Middle frontal gyrus (tissue), 1 donor: ENCODE measurements around the gene MAP2K5.
"Not testable (repeated sequence)": the region's sequence is repeated elsewhere in the genome, so short reads cannot be mapped to it uniquely, and the experiment has no call there.

Source experiments
- DNase-seq: peaks from one replicate; pipeline ENCODE4 v3.0.0-alpha.2; 2015; ENCODE audit warnings: low spot score; ENCODE audit errors: extremely low spot score

The MAP2K5 gene

DNA sequence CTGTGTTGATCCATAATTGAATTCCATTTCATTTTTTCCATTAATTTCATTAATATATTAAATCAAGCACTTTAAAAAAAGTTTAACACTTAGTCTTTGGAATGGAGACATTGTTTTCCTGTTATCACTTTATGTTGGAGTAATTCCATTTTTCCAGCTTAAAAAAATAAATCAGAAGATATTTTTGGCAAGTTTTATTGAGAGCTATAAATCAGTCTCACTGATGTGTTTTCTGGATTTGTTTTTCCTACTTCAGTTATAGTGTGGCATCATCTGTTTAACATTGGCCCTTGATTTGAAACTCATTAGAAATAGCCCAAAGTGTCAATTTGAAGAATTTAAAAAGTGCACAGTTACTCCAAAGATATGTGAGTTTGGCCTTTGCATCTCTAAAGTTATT, 53.1 kb downstream of the MAP2K5 start:
- DNase-seq, result no peak

- DNase-seq, result no peak
These were observed 58.6 kb downstream of the MAP2K5 start for GRCh38 chr15:67601073-67601472.

DNA sequence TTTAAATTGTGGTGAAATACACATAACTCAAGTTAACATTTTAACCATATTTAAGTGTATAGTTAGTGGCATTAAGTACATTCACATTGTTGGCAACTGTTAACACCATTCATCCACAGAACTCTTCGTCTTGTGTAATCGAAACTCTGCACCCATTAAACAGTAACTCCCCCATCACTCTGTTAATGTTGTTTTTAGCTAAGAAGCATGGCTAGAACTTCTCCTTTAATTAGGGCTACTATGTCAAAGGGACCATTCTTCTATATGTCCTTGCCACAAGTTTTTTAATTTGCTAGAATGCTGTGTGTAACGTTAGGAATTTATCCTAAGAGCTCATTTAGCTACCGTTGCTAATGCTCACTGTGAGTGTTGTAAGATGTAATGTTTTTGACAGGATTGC, 60.6 kb downstream of the MAP2K5 start:
- no peak for DNase-seq

DNA sequence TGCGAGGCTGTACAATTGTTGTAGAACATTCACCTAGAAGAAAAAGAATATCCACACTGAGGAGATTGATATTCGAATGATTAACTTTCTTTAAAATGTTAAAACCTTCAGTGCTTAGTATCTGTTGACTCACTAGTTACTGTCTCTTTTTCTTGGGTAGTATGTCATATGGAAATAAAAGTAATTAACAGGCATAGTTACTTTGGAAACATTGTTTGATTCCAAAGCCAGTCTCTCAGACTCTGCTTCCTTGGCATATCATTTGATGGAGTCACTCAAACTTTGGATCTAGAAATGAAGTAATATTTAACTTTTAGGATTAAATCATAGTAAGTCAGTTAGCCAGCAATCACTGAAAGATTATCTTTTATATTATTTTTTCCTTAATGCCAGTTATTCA, 63.4 kb downstream of the MAP2K5 start:
- DNase-seq, result no peak

GRCh38 chr15:67606742-67607141, 64.2 kb downstream of the MAP2K5 start:
- DNase-seq, result no peak

- no peak for DNase-seq
These were observed 64.8 kb downstream of the MAP2K5 start for GRCh38 chr15:67607329-67607728.

GRCh38 chr15:67607959-67608637, 65.6 kb downstream of the MAP2K5 start:
- no peak for DNase-seq

- no peak for DNase-seq
These were observed 66.1 kb downstream of the MAP2K5 start for GRCh38 chr15:67608638-67608959.

DNA sequence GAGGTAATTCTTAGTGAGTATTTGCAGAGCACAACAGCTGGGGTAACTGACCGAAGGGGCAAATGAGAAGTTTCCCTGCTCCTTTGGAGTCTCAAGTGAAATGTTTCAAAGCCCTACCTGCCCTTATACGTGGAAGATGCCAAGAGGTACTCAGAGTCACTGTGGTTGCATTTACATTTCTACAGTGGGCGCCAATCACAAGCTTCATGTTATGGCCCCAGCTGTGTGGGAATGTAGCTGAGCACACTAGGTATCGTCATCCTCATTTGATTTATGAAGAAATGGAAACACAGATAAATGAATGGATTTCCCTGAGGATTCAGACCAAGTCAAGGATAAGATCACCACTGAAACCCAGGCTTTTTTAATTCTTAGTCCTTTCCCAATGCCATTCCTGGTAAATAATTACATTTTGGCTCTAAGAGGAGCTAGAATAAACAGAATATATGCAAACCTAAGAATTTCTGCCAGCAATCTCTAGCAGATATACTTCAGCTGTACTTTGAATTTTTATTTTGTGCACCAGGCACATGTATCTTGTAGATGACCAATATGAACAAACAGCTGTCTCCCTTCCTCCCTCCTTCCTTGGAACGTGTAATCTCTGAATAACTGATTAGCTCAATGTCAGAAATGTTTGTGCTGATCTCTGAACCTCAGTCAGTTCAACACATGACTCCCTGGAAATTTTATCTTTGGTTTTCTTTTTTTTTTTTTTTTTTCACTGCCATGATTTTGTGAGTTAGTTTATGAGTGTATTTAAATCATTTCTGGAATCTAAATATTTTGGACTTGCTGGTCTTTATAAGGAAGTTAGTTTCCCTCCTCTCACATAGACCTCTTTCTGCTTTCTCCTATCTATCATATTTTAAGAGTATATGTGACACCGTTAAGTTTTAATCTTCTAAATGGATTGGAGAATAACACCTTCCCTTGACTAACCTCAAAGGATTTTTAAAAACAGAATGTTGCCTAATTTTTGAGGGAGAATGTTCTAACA, 69.2 kb downstream of the MAP2K5 start:
- no peak for DNase-seq

DNA sequence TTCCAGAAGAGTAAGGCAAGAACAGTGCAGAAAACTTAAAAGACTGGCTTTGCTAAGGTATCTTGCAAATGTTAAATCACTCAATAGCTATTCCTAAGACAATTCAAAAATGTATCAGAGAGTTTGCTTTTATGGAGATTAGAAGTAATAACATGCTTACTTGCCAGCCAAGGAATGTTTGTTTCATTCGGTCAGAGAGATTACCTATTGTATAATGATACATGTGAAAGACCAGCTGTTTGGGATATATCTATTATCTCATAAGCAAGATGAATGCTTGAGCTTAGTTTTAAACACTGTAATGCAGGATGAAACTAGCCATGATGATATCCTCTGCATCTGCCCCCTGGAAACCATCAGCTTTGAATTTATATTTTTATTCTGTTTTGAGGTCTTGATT, 70.7 kb downstream of the MAP2K5 start:
- no peak for DNase-seq

DNA sequence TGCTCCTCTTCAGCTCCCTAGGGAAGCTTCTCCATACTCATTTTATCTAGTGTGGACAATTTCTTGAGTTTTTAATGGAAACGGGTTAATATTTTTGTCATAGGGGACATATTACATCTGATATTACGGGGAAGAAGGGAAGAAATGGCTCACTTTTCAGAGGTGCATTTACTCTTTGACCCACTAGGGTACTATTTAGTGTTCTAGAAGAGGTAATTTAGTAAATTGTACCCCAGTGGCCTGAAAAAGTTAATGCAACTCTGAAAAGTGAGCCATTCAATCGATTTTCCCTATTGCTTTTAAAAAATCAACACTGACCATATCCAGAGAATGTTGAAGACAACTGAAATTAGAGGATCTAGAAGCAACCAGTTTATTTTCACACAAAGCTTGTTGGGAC, 71.2 kb downstream of the MAP2K5 start:
- no peak for DNase-seq

DNA sequence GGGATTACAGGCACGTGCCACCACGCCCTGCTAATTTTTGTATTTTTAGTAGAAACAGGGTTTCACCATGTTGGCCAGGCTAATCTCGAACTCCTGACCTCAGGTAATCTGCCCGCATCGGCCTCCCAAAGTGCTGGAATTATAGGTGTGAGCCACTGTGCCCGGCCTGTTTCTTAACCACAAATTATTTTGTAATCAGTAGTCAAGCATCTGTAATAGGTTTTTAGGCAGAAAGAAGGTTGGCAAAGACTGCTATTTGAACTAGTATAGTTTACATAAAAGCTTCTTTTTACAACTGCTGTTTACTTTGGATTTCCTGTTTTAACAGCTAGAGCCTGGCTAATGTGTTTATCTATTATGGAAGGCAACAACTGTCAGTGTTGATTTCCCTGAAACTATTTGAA, 72.6 kb downstream of the MAP2K5 start:
- DNase-seq, result not testable (repeated sequence)

GRCh38 chr15:67618297-67618696, 75.8 kb downstream of the MAP2K5 start:
- no peak for DNase-seq

DNA sequence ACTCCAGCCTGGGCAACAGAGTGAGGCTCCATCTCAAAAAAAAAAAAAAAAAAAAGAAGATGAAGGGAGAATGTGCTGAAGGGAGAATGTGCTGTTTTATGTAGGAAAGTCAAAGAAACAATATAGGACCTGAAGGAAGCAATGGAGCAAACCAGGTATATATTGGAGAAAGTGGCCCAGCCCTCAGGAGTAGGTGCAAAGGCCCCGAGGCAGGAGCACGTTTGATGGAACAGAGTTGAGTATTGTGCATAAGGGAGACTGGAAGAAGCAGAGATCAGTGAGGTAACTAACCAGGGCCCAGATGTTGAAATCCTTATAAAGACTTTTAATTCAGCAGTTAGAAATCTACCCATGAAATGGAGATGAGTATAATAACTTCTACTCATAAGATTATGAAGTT, 79.6 kb downstream of the MAP2K5 start:
- DNase-seq, result no peak

DNA sequence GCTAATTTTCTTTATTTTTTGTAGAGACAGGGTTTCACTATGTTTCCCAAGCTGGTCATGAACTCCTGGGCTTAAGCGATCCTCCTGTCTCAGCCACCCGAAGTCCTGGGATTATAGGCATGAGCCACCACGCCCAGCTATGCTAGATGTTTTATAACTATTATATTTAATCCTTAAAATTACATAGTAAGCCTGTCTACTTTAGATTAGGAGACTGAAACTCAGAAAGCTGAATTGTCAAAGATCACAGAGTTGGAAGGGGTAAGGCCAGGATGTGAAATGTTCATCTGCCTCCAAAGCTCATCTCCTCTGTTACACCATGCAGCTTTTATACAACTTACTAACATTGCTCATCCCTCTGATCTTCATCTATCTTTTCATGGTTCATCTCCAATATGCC, 89.8 kb downstream of the MAP2K5 start:
- DNase-seq, result no peak

DNA sequence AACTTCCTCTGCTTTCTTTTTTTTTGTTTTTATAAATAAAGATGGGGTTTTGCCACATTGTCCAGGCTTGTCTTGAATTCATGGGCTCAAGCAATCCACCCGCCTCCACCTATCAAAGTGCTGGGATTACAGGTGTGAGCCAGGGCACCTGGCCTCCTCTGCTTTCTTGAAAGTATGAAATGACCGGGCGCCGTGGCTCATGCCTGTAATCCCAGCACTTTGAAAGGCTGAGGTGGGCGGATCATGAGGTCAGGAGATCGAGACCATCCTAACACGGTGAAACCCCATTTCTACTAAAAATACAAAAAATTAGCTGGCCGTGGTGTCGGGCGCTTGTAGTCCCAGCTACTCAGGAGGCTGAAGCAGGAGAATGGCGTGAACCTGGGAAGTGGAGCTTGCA, 93.4 kb downstream of the MAP2K5 start:
- DNase-seq, result not testable (repeated sequence)

DNA sequence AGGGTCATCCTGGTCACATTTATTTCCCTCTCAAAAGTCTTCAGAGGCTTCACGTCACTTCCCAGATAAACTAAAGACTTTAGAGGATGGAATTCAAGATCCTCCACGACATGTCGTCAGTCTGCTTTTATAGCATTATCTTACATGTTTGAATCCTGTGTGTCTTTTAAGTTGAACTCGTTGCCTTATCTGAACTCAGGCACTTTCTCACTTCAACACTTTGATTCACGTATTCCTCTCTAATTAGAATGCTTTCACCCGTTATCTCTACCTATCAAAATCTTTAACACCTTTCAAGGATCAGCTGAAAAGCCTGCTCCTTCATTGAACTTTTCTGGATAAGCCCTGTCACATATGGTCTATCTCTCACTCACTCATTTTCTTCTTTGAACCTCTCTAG, 97.1 kb downstream of the MAP2K5 start:
- no peak for DNase-seq

- no peak for DNase-seq
These were observed 99.0 kb downstream of the MAP2K5 start for GRCh38 chr15:67641453-67641852.

DNA sequence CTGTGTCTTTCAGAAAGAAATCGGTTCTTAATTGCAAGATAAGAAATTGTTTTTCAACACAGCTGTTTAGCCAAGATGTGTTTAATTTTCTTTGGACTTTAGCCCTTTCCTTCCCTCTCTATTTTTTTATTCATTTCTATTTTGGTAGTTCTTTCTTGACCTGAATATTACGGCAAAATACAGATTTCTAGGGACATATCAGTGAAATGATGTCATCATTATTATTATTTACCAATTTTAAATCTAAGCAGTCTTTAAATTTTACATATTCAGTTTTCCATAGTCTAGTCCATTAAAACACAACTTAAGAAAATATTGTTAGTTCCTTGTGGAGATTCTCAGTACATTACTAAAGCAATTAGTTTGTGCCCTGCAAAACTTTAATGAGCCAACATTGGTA, 104.3 kb downstream of the MAP2K5 start:
- no peak for DNase-seq

GRCh38 chr15:67652586-67652985, 110.1 kb downstream of the MAP2K5 start:
- DNase-seq, result no peak

DNA sequence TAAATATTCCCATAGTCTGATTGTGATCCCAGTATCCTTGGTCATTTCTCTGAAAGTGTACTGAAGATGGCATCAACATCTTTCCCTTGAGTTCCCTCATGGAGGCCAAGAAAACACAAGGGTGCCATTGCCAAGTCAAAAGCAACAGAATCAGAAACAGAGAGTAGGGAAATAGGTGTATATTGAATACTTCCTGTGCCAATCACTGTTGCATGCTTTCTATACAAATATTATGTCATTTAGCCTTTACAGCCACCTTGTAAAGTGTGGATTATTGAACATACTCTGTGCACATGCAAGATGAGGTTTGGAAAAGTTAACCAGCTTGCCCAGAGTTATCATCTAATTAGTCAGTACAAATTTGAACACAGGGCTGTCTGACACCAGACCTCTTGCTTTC, 117.9 kb downstream of the MAP2K5 start:
- DNase-seq, result no peak

GRCh38 chr15:67660874-67661606, 118.5 kb downstream of the MAP2K5 start:
- DNase-seq, result no peak
